Mesenteric fat pad (tissue), 1 donor: ENCODE results near the gene ACTR5. TPM values are rescaled to one million over a fixed set of nuclear protein-coding genes. Genes with fewer than 3 reads are reported as not detected.
A peak's percentile ranks its signal among the peaks of the same experiment; 100 is the strongest.

Experiments used
- DNase-seq: peaks from one replicate; pipeline ENCODE4 v3.0.0-alpha.2; 2020; ENCODE audit warnings: low spot score
- long read RNA-seq: library from polyadenylated mRNA; unstranded; transcript quantifications from one replicate; pipeline ENCODE4 v2.0.0, GENCODE V29; 2020
- total RNA-seq: library from RNA; stranded (reverse); fragmentation: NEBNext Ultra II Directional; extraction: Animal tissue kit (Norgen Biotek cat#: 25700); gene quantifications from one replicate; pipeline ENCODE4 v1.2.1, GENCODE V29; 2021
- donor health status: DM: yes; HTN: yes; CAD: no.

ACTR5 gene
- 6.3 TPM for total RNA-seq
- long read RNA-seq, transcript ACTR5-201 (9 exons, 2,565 nt) = major isoform, 35 of 46 reads
- long read RNA-seq, partial matches to known transcripts = 2 of 46 reads
- long read RNA-seq, other reads (novel, unspliced or antisense) = 9 of 46 reads

DNA sequence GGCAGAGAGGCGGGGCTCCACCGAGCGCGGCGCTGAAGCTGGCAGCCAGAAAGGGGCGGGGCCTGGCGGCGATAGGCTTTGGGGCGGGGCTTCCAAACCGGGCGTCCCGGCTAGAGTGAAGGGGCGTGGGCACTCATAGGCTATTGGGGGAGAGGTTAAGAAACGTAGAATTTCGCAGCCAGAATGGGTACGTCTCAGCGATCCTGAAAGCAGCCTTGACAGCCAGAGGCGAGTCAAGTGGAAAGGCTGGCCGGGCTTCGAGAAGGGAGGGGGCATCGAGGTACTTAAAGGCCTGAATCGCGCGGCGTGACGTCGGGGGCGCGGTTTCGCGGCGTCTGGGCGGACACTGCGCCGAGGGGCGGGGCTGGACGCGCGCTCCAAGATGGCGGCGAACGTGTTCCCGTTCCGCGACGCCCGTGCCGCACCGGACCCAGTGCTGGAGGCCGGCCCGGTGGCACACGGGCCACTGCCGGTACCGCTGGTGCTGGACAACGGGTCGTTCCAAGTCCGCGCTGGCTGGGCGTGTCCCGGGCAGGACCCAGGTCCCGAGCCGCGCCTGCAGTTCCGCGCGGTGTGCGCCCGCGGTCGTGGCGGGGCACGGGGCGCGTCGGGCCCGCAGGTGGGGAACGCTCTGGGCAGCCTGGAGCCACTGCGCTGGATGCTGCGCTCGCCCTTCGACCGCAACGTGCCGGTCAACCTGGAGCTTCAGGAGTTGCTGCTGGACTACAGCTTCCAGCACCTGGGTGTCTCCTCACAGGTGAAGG is at the start of gene ACTR5:
ACTR5 (plus strand) TSS at position 364 of the 764 bp plus-strand sequence; CDS start at position 383, 19 bp downstream.
- DNase-seq = peak; percentile 98

DNA sequence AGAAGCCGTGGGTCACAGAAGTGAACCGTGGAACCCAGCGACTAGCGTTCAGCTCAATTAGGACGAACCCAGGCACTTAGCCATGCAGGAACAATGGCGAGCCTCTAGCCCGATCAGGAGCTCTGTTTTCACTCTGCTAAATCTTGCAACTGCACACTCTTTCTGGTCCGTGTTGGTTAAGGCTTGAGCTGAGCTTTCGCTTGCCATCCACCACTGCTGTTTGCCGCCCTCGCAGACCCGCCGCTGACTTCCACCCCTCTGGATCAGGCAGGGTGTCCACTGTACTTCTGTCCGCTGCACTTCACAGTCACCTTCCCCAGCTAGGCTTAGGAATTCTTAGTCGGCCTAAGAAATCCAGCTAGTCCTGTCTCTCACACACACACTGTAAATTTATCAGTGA is 49.7 kb upstream of the ACTR5 start:
- DNase-seq = no peak

DNA sequence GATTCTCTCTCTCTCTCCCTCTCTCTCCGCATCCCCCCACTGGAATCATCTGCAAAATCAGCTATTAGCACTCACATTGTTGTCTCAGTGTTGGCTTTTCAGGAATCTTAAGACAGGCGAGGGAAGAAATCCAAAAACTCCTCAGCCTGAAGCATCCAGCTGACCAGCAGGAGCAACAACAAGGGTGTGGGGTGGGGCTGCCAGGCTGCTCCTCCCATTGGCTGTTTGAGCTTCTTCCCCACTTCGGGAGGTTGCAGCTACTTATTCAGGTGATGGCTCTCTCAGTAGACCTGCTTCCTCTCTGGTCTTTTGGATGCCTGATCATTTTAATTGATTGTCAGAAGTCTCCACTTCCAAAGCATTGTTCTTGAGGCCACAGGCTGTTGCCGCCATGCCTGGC is 48.1 kb upstream of the ACTR5 start:
- no peak for DNase-seq

DNA sequence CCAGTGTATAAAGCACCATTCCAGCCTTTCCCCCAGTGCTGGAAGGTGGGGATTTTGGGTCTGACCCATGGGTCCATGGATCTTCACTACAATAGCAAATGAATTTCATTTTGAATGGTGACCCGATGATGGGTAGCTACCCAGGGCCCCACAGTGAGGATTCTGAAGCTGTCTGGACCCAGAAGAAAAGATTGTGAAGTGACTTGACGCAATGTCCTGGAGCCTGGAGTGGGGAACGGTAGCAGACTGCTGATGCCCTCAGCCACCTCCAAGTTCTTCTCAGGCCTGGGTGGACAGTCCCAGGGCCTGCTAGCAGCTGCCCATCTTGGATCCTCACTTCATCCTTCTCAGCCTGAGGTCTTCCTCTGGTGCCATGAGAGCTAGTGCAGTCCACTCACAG is 47.3 kb upstream of the ACTR5 start:
- no peak for DNase-seq

DNA sequence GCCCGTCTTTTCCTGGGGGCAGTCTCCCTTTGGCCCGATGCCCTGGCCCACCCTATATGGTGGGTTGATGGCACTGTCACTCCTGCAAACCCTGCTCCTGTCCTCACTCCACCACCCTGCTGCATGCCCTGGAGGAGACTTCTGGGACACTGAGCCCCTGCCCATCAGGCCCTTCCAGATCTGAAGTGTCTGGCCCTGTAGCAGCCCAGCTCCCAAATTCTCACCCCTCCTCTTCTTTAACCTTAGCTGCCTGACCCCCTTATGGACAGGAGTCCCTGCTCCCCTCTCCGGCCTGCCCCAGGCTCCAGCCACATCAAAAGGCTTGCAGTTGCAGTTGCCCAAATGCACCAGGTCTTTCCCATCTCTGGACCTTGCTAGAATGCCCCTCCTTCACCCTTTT is 44.7 kb upstream of the ACTR5 start:
- DNase-seq = no peak

DNA sequence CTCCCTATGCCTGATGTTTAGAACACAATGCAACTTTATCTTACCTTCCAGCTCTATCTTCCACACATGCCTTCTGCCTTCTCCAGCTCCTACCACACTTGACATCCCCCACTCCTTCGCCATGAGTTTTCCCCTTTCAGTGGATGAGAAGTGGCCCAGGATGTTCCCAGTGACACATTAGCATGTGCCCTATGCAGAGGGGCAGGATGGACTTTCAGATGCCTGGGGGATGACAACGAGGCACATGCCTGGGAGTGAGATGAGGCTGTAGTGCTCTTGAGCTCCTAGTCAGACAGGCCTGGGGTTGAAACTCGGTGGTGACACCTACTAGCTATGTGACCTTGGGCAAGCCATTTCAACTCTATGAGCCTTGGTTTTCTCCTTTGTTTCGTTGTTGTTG is 44.1 kb upstream of the ACTR5 start:
- no peak for DNase-seq

DNA sequence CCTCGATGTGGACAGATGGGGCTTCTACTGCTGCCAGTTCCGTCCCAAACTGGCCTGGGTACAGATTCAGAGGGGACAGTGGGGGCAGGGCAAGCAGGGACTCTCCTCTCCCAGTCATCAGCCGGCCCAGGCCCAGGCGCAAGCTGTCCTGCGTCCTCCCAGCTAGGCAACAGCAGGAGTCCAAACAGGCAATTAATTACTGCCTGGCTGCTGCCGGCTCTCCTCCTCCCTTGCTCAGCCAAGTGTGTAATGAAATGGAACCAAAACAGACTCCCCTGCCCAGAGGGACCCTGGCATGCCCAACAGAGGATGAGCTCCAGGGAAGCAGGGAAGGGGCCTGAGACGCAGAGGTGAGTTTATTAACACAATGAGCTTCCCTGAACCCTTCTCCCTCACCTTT is 41.8 kb upstream of the ACTR5 start:
- peak; percentile 73 for DNase-seq

DNA sequence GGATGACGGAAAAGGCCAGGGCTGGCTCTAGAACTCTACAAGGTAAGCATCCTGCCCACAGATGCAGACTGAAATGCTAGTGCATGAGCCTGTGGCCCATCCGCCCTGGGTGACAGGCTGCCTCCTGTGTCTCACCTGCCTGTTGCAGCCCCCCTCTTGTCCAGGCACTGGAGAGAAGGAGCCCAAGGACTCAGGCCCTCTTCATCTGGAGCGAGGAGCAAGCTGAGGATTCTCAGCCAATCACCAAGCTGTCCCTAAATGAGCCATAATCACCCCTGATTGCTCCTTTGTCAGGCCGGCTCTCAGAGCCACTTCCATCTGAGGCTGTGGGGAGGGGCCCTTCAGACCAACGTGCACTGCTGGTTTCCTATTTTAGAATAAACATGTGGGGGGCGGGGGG is 34.0 kb upstream of the ACTR5 start:
- no peak for DNase-seq

DNA sequence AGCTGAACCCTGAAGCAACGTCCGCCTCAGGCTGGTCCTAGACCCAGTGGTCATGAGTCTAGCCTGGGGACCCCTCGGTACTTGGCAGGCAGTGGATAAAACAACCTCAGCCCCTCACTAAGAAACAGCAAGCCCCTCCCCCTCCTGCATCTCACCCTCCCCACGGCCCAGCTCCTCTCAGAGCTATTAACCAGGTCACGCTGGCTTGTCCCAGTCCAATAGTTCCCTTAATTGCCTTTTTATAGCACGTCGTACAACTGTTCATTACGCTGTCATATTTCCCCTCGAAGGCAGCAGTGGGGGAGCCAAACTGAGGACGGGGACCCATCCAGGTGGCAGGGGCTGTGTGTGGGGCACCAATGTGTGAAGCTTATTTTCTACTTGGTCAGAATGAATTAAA is 32.6 kb upstream of the ACTR5 start:
- DNase-seq = no peak

DNA sequence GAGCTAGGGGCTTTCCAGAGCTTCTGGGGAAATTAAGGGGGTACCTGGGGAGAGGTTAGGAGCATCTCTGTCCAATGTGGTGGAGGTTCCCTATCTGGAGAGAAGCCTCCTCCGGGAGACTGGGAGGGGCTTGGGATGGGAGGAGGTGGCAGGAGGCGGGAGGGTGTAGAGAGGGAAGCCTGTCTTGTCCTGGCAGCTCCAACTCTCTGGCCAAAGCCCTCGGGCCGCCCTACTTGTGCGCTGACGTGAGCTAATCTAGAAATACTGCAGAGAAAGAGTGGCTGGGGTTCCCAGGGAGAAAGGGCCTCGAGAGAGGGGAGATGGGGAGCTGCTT is 25.6 kb upstream of the ACTR5 start:
- no peak for DNase-seq

DNA sequence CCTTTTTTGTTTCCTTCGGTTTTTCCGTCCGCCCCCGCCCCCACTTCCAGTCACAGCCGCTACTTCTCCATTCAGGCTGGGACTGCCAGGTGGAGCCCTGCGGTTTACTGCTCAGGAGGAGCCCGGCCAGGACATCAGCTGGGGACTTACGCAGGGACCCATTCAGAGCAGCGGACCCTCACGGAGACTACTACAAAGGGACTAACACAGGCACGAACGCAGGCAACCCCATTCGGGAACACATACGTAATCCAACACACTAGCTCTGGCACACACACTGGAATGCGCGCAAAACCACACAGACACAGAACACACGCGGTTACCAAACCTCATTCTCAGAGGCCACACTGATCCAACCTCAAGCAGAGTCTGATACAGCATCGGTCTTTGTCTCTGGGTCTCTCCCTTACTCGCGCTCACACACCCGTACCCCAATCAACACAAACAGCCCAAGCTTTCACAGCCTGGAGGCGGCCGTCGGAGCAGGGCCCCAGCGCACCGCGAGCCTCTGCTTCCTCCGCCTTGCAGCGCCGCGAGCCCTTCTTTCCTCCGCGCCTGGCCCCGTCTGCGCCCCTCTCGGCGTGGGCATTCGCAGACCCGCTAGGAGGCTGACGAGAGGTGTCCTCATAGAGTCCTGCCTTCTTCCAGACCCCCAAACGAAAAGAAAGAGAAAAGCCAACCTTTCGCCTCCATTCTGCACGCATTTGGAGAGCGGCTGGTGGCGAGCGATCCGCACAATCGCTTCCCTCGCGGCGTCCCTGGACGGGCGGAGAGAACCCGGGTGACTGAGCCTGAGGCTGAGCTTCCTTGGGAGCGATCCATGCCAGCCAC is 25.0 kb upstream of the ACTR5 start:
- no peak for DNase-seq

DNA sequence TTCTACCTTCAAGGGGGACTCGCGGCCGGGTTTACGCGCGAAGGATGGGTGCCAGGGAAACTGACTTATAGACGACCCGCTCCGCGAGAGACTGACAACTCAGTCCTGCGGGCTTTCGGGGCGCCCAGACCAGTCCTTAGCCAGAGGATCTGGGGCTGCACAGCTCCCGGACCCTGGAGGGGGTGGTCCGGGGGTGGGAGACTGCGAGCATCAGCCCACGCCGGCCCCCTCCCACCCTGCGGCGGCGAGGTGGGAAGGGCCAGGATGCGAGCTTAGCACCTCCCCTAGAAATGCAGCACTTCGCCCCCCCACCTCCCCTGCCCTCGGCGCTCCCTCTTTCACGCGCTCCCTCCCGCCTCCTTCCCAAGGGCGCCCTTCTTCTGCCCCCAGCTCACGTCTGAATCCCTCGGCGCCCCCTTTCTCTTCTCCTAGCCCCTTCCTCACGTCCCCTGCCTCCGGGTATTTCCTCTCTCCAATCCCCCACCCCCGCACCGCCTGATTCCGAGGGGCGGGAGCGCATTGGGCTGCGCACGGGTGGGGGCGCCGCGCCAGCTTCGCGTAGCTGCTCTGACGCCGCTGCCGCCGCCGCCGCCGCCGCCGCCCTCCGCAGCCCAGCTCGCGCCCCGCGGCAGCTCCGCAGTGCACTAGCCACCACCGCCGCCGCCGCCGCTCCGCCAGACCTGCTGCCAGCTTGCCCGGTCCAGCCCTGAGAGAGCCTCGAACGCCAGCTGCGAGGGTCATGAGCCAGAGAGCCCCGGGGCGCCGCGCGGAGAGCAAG is 24.2 kb upstream of the ACTR5 start, which contains the start of gene SLC32A1:
SLC32A1 (plus strand) TSS at position 639 of the 778 bp plus-strand sequence. CDS start 239 bp downstream, outside the sequence.
- DNase-seq = no peak

- no peak for DNase-seq
These were observed 23.6 kb upstream of the ACTR5 start for GRCh38 chr20:38724626-38725147.

DNA sequence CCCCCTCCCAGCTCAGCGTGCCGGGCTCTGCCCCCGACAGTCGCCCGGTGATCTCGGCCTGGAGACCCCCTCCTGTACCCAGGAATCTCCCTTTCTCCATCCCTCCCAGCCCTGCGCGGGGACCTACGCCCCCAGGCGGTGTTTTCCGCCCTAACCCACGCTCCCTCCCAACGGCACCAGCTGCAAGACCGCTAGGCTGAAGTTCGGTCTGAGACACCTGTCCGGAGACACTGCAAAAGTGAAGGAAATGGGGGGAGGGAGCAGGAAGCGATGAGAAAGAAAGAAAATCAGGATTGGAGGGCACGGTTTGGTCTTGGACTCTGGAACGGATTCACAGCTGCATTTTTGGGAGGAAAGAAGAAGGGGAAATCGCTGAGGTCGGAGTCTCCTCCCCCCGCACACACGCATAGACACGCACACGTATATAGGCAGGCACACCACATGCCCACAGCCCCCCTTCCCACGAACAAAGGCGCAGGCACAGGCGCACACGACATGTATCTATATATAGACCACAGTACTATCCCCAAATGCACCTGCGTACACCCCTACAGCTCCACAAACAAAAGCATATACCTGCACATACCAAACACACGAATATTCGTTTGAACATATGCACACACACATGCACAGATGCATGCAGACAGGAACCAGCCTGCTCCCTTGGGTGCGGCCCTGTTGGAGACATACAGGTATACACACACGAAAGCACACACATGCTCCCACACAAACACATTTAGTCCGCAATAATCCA is 22.9 kb upstream of the ACTR5 start:
- no peak for DNase-seq

DNA sequence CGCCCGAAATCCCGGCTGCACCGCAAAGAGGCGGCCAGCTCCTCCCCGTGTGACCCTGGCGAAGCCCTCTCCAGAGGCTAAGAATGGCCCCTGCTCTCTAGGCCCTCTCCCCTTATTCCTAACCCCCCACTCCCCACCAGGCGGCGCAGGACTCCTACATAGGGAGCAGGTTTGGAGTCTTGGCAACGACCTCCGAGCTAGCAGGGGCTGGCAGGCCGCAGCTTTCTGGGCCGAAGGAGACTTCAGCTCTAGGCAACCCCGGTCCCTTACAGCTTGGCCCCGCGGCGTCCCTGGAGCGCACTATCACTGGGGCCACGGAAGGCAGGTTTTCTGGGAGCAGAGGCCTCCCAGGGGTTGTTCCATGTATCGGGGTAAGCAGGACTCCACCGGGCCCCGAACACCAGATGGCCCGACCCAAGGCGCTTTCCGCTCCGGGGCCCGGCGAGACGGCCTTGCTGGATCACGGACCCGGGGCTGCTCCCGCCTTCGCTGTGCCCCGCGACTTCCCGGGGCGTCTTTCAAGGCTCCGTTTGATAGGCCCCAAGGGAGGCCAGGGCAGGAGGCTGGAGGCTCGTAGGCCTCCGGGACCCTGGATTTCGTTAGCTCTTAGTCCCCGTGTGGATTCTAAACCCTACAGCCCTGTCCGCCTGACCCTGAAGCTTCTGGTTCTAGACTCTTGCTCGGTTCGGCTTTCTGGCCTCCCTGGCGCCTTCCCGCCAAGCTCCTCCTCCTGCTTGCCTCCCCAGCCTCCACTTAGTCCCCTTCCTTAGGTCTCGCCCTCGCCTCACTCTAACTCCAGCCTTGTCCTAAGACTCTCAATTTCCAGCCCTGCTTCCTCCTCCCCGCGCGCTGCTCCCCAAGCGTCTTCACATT is 22.1 kb upstream of the ACTR5 start:
- no peak for DNase-seq

- DNase-seq = no peak
These were observed 21.3 kb upstream of the ACTR5 start for GRCh38 chr20:38726804-38727606.

GRCh38 chr20:38727607-38728190 is 20.6 kb upstream of the ACTR5 start:
- DNase-seq = no peak

- no peak for DNase-seq
These were observed 20.0 kb upstream of the ACTR5 start for GRCh38 chr20:38728191-38728781.
